Thyroid gland (tissue), 4 donors: ENCODE measurements around the gene CENPV.

Experiments
- CTCF ChIP-seq, 6 experiments: fragments of 200-600 bp in 3 of 6; fragments of 450-650 bp in 3 of 6; sonication (generic) in 3 of 6; IDR thresholded peaks; one replicate each; pipeline ENCODE4 v1.5.1; 2016 to 2019; ENCODE audit warnings: antibody characterized with exemption in 6 of 6, mild to moderate bottlenecking in 2 of 6, inconsistent platforms in 1 of 6, moderate library complexity in 1 of 6
- POLR2A ChIP-seq, 2 donors: fragments of 450-650 bp; IDR thresholded peaks; one replicate each; pipeline ENCODE4 v1.6.1; 2017; ENCODE audit warnings: antibody characterized with exemption in 2 of 2, mild to moderate bottlenecking in 2 of 2, moderate library complexity in 1 of 2

- TF ChIP-seq CTCF (IDR thresholded peaks at IDR 0.05) = peak in 4 of 6 experiments; percentile 19 to 38 (median 30)
- no peak for TF ChIP-seq POLR2A (IDR thresholded peaks at IDR 0.05)
These were observed 48.4 kb downstream of the CENPV start for GRCh38 chr17:16304830-16305229.
